GM18517 (cell line): ENCODE data around the gene RPL35A.
"Not testable (repeated sequence)": the region's sequence is repeated elsewhere in the genome, so short reads cannot be mapped to it uniquely, and the experiment has no call there.

Experiments
- ATAC-seq: cut with Tn5 transposase; IDR thresholded peaks from one replicate; pipeline ENCODE4 v1.9.1; 2021; ENCODE audit warnings: mild to moderate bottlenecking, moderate library complexity; ENCODE audit not compliant: unreplicated experiment

The RPL35A gene

GRCh38 chr3:197951392-197951990, 1.5 kb downstream of the RPL35A start:
- no peak for ATAC-seq

GRCh38 chr3:197952440-197952839, 2.5 kb downstream of the RPL35A start:
- ATAC-seq = no peak

- no peak for ATAC-seq
Measured at GRCh38 chr3:197953325-197953724, 3.3 kb downstream of the RPL35A start.

- no peak for ATAC-seq
Measured at GRCh38 chr3:197953881-197954280, 3.9 kb downstream of the RPL35A start.

GRCh38 chr3:197955892-197956477, 6.0 kb downstream of the RPL35A start:
- no peak for ATAC-seq

- no peak for ATAC-seq
Measured at GRCh38 chr3:197956626-197956988, 6.6 kb downstream of the RPL35A start.

- no peak for ATAC-seq
Measured at GRCh38 chr3:197957790-197958133, 7.8 kb downstream of the RPL35A start.

- ATAC-seq = no peak
Measured at GRCh38 chr3:197958346-197958745, 8.4 kb downstream of the RPL35A start.

- ATAC-seq = not testable (repeated sequence)
Measured at GRCh38 chr3:197958848-197959247, 8.9 kb downstream of the RPL35A start.

- ATAC-seq = no peak
Measured at GRCh38 chr3:197959500-197959890, 9.5 kb downstream of the RPL35A start.

- peak; percentile 95 for ATAC-seq
Measured at GRCh38 chr3:197959891-197960693, 10.1 kb downstream of the RPL35A start, which contains the start of gene LMLN. LMLN (plus strand) TSS chr3:197960217; CDS start chr3:197960246, 29 bp downstream.

- no peak for ATAC-seq
Measured at GRCh38 chr3:197960694-197961581, 10.9 kb downstream of the RPL35A start.

- ATAC-seq = no peak
Measured at GRCh38 chr3:197961582-197961945, 11.6 kb downstream of the RPL35A start.

GRCh38 chr3:197963019-197963637, 13.1 kb downstream of the RPL35A start:
- no peak for ATAC-seq

- not testable (repeated sequence) for ATAC-seq
Measured at GRCh38 chr3:197967337-197967989, 17.5 kb downstream of the RPL35A start.

- ATAC-seq = no peak
Measured at GRCh38 chr3:197970588-197970987, 20.6 kb downstream of the RPL35A start.

GRCh38 chr3:197974016-197974415, 24.0 kb downstream of the RPL35A start:
- no peak for ATAC-seq

GRCh38 chr3:197975311-197975710, 25.3 kb downstream of the RPL35A start:
- no peak for ATAC-seq

GRCh38 chr3:197983076-197983475, 33.1 kb downstream of the RPL35A start:
- no peak for ATAC-seq

- ATAC-seq = no peak
Measured at GRCh38 chr3:197989651-197990050, 39.7 kb downstream of the RPL35A start.
